Activated CD8-positive, alpha-beta T cell treated with anti-CD3 and anti-CD28 coated beads, Interleukin-2, amount 10 ng/mL, durations not matched to agents 7 days and 5 days (primary cell): Measurements from ENCODE around the gene CDK14. TPM values are rescaled to one million over a fixed set of nuclear protein-coding genes. Genes with fewer than 3 reads are reported as not detected.

Experiments
- ATAC-seq: fragments of 150-1000 bp; cut with Tn5 transposase; one replicate; pipeline ENCODE4 v1.10.0; 2021; ENCODE audit warnings: moderate library complexity
- CTCF ChIA-PET: fragments of 350-600 bp; sonication (Branson Sonifier 250); formaldehyde crosslinking; loops from one replicate; lab custom pipeline; 2021; ENCODE audit warnings: antibody characterized with exemption; lab: Charles Lee
- POLR2A ChIA-PET: fragments of 350-600 bp; sonication (Branson Sonifier 250); formaldehyde crosslinking; loops from one replicate; lab custom pipeline; 2021; ENCODE audit warnings: antibody characterized with exemption; lab: Charles Lee
- DNase-seq: peaks from one replicate; pipeline ENCODE4 v3.0.0-alpha.2; 2020
- H3K27ac Mint-ChIP-seq: one replicate; pipeline ENCODE4 v1.8.0; 2021; ENCODE audit warnings: mild to moderate bottlenecking, mixed read lengths
- H3K27me3 Mint-ChIP-seq: one replicate; pipeline ENCODE4 v1.8.0; 2021; ENCODE audit warnings: low read depth, mixed read lengths
- H3K36me3 Mint-ChIP-seq: one replicate; pipeline ENCODE4 v1.8.0; 2021; ENCODE audit warnings: low read depth, mixed read lengths
- H3K4me1 Mint-ChIP-seq: one replicate; pipeline ENCODE4 v1.8.0; 2021; ENCODE audit warnings: low read depth, mixed read lengths
- H3K4me3 Mint-ChIP-seq: one replicate; pipeline ENCODE4 v1.8.0; 2021; ENCODE audit warnings: mild to moderate bottlenecking, mixed read lengths
- H3K9me3 Mint-ChIP-seq: one replicate; pipeline ENCODE4 v1.8.0; 2022; ENCODE audit warnings: mixed read lengths; ENCODE audit not compliant: insufficient read depth
- total RNA-seq, 2 experiments: library from RNA; stranded (reverse); gene quantifications; one replicate each; pipeline ENCODE4 v1.2.3, GENCODE V29; 2021

Gene CDK14
- total RNA-seq, 2 experiments from 2014 or later: not detected

GRCh38 chr7:91142743-91143142, 546.6 kb downstream of the CDK14 start:
- ChIA-PET CTCF (no interaction called here), POLR2A (no interaction called here)
- no peak overlapping the region for H3K27ac Mint-ChIP-seq
- H3K36me3 Mint-ChIP-seq: no peaks in the 10 kb centered on the region
- H3K9me3 Mint-ChIP-seq: no peaks in the 10 kb centered on the region
- ATAC-seq: no peak
- no peak overlapping the region for H3K4me3 Mint-ChIP-seq
- no peak for DNase-seq
- no peaks in the 10 kb centered on the region for H3K4me1 Mint-ChIP-seq
- no peaks in the 10 kb centered on the region for H3K27me3 Mint-ChIP-seq

GRCh38 chr7:91149341-91150246, 553.5 kb downstream of the CDK14 start:
- no peaks in the 10 kb centered on the region for H3K9me3 Mint-ChIP-seq
- no peak overlapping the region for H3K27ac Mint-ChIP-seq
- no peaks in the 10 kb centered on the region for H3K27me3 Mint-ChIP-seq
- H3K4me1 Mint-ChIP-seq: no peaks in the 10 kb centered on the region
- CTCF ChIA-PET: no interaction called here
- no peak overlapping the region for H3K4me3 Mint-ChIP-seq
- H3K36me3 Mint-ChIP-seq: no peaks in the 10 kb centered on the region
- POLR2A ChIA-PET: no interaction called here
- no peak for ATAC-seq
- DNase-seq: no peak

GRCh38 chr7:91151916-91152315, 555.8 kb downstream of the CDK14 start:
- POLR2A ChIA-PET: no interaction called here

GRCh38 chr7:91156316-91157185, 560.4 kb downstream of the CDK14 start:
- Mint-ChIP-seq H3K27me3 (no peaks in the 10 kb centered on the region), H3K36me3 (no peaks in the 10 kb centered on the region), H3K27ac (no peak overlapping the region), H3K4me3 (no peak overlapping the region), H3K4me1 (no peaks in the 10 kb centered on the region), H3K9me3 (no peaks in the 10 kb centered on the region)
- ChIA-PET POLR2A (no interaction called here), CTCF (no interaction called here)
- no peak for ATAC-seq
- DNase-seq: no peak

More at GRCh38 chr7:91151916-91152315, 555.8 kb downstream of the CDK14 start:
- CTCF ChIA-PET: no interaction called here
- H3K36me3 Mint-ChIP-seq: no peaks in the 10 kb centered on the region
- no peak overlapping the region for H3K27ac Mint-ChIP-seq
- no peak for DNase-seq
- H3K27me3 Mint-ChIP-seq: no peaks in the 10 kb centered on the region
- H3K4me3 Mint-ChIP-seq: no peak overlapping the region
- no peaks in the 10 kb centered on the region for H3K9me3 Mint-ChIP-seq
- ATAC-seq: no peak
- no peaks in the 10 kb centered on the region for H3K4me1 Mint-ChIP-seq

- ChIA-PET POLR2A (no interaction called here), CTCF (no interaction called here)
- Mint-ChIP-seq H3K9me3 (no peaks in the 10 kb centered on the region), H3K27me3 (no peaks in the 10 kb centered on the region), H3K4me1 (no peaks in the 10 kb centered on the region), H3K36me3 (no peaks in the 10 kb centered on the region), H3K4me3 (no peak overlapping the region), H3K27ac (no peak overlapping the region)
- ATAC-seq (no peak), DNase-seq (no peak)
Measured at GRCh38 chr7:91157579-91158320, 561.6 kb downstream of the CDK14 start.

- no peaks in the 10 kb centered on the region for H3K9me3 Mint-ChIP-seq
- CTCF ChIA-PET: no interaction called here
Measured at GRCh38 chr7:91162436-91162835, 566.3 kb downstream of the CDK14 start.

GRCh38 chr7:91164506-91164905, 568.4 kb downstream of the CDK14 start:
- Mint-ChIP-seq H3K27me3 (no peaks in the 10 kb centered on the region), H3K9me3 (no peaks in the 10 kb centered on the region), H3K36me3 (no peaks in the 10 kb centered on the region), H3K27ac (no peak overlapping the region), H3K4me1 (no peaks in the 10 kb centered on the region), H3K4me3 (no peak overlapping the region)
- DNase-seq (no peak), ATAC-seq (no peak)
- ChIA-PET CTCF (no interaction called here), POLR2A (no interaction called here)

More at GRCh38 chr7:91162436-91162835, 566.3 kb downstream of the CDK14 start:
- no peak overlapping the region for H3K4me3 Mint-ChIP-seq
- POLR2A ChIA-PET: no interaction called here
- ATAC-seq: no peak
- H3K36me3 Mint-ChIP-seq: no peaks in the 10 kb centered on the region
- no peaks in the 10 kb centered on the region for H3K4me1 Mint-ChIP-seq
- H3K27me3 Mint-ChIP-seq: no peaks in the 10 kb centered on the region
- H3K27ac Mint-ChIP-seq: no peak overlapping the region
- DNase-seq: no peak

- ChIA-PET POLR2A (no interaction called here), CTCF (no interaction called here)
- no peak overlapping the region for H3K27ac Mint-ChIP-seq
- no peaks in the 10 kb centered on the region for H3K9me3 Mint-ChIP-seq
- no peaks in the 10 kb centered on the region for H3K4me1 Mint-ChIP-seq
- no peaks in the 10 kb centered on the region for H3K36me3 Mint-ChIP-seq
- DNase-seq (no peak), ATAC-seq (no peak)
- H3K27me3 Mint-ChIP-seq: no peaks in the 10 kb centered on the region
- no peak overlapping the region for H3K4me3 Mint-ChIP-seq
Measured at GRCh38 chr7:91165006-91165845, 569.1 kb downstream of the CDK14 start.

GRCh38 chr7:91165846-91166230, 569.7 kb downstream of the CDK14 start:
- no peak overlapping the region for H3K4me3 Mint-ChIP-seq
- H3K9me3 Mint-ChIP-seq: no peaks in the 10 kb centered on the region
- POLR2A ChIA-PET: no interaction called here
- H3K36me3 Mint-ChIP-seq: no peaks in the 10 kb centered on the region
- ATAC-seq: no peak
- no peak for DNase-seq
- H3K27ac Mint-ChIP-seq: no peak overlapping the region
- no peaks in the 10 kb centered on the region for H3K4me1 Mint-ChIP-seq
- CTCF ChIA-PET: no interaction called here
- no peaks in the 10 kb centered on the region for H3K27me3 Mint-ChIP-seq

GRCh38 chr7:91168871-91169829, 573.0 kb downstream of the CDK14 start:
- DNase-seq (no peak), ATAC-seq (no peak)
- no peaks in the 10 kb centered on the region for H3K27me3 Mint-ChIP-seq
- H3K27ac Mint-ChIP-seq: no peak overlapping the region
- no peaks in the 10 kb centered on the region for H3K4me1 Mint-ChIP-seq
- H3K36me3 Mint-ChIP-seq: no peaks in the 10 kb centered on the region
- no peak overlapping the region for H3K4me3 Mint-ChIP-seq
- H3K9me3 Mint-ChIP-seq: no peaks in the 10 kb centered on the region
- ChIA-PET CTCF (no interaction called here), POLR2A (no interaction called here)
